HepG2 (cell line): ENCODE results near the gene CTNNBL1. TPM values are rescaled to one million over a fixed set of nuclear protein-coding genes. Genes with fewer than 3 reads are reported as not detected.
A peak's percentile ranks its signal among the peaks of the same experiment; 100 is the strongest.

Source experiments
- ATAC-seq: fragments of 200-7000 bp; cut with Tn5 transposase; 3 replicates; pipeline ENCODE4 v1.9.1; 2020; ENCODE audit warnings: mild to moderate bottlenecking, moderate library complexity
- BruUV-seq: library from RNA; stranded (reverse); fragments of 400-500 nt; replicated peaks from 2 replicates; lab custom pipeline; 2021; lab: Mats Ljungman, UMichigan
- CTCF ChIA-PET: fragments of 300-600 bp; formaldehyde crosslinking; extraction: SDS; loops from one replicate; lab custom pipeline; 2021; ENCODE audit warnings: low total read pairs, inconsistent platforms, low intra/inter-chr PET ratio; lab: Yijun Ruan, JAX
- POLR2A ChIA-PET: fragments of 350-600 bp; sonication (Branson Sonifier 250); formaldehyde crosslinking; loops from one replicate; lab custom pipeline; 2020; ENCODE audit warnings: antibody characterized with exemption, inconsistent platforms; lab: Yijun Ruan, JAX
- DNase-seq: peaks from one replicate; pipeline ENCODE4 v3.0.0-alpha.2; 2015; ENCODE audit warnings: low spot score
- FAIRE-seq: peaks from 3 replicates; lab custom pipeline; 2011; peaks lifted over from hg19 to GRCh38; lab: Jason Lieb, UNC
- H2AFZ ChIP-seq: one replicate; pipeline ENCODE4 v1.6.1; 2011; ENCODE audit warnings: low read length, inconsistent platforms
- H3K27ac ChIP-seq: fragments of 300-600 bp; 3 replicates; pipeline ENCODE4 v1.8.0; 2011; ENCODE audit warnings: mixed run types, mild to moderate bottlenecking, mixed read lengths, low read length, inconsistent platforms; ENCODE audit not compliant: insufficient read depth; ENCODE audit errors: extremely low read length
- H3K27me3 ChIP-seq, 2 experiments: fragments of 200-600 bp in 1 of 2; 2 replicates in 1 of 2; 3 replicates in 1 of 2; pipeline versions ENCODE4 v1.6.0 to v1.8.0; 2011; ENCODE audit warnings: low read length in 2 of 2, mild to moderate bottlenecking in 2 of 2, moderate library complexity in 2 of 2, inconsistent platforms in 1 of 2; ENCODE audit not compliant: insufficient read depth in 2 of 2, control insufficient read depth in 1 of 2
- H3K36me3 ChIP-seq, 2 experiments: fragments of 200-600 bp in 1 of 2; replicated peaks in 1 of 2; 2 replicates in 1 of 2; 3 replicates in 1 of 2; pipeline versions ENCODE4 v1.5.1 to v1.8.0; 2011; ENCODE audit warnings: low read length in 2 of 2, inconsistent platforms in 1 of 2; ENCODE audit not compliant: insufficient read depth in 2 of 2, control insufficient read depth in 1 of 2
- H3K4me1 ChIP-seq: 2 replicates; pipeline ENCODE4 v1.5.1; 2012; ENCODE audit warnings: low read length, inconsistent platforms; ENCODE audit not compliant: insufficient read depth
- H3K4me2 ChIP-seq: 2 replicates; pipeline ENCODE4 v1.6.0; 2011; ENCODE audit warnings: low read depth, low read length, inconsistent platforms
- H3K4me3 ChIP-seq, 3 experiments: fragments of 200-600 bp in 1 of 3; sonication (generic), shearing (Covaris generic) in 1 of 3; replicated peaks in 1 of 3; 2 replicates each; pipeline ENCODE4 v1.5.1; 2011 to 2016; ENCODE audit warnings: low read length in 3 of 3, inconsistent platforms in 2 of 3, low read depth in 2 of 3, mild to moderate bottlenecking in 2 of 3, control low read depth in 1 of 3, mixed read lengths in 1 of 3; ENCODE audit not compliant: insufficient read depth in 1 of 3
- H3K79me2 ChIP-seq: one replicate; pipeline ENCODE4 v1.6.1; 2011; ENCODE audit warnings: low read length, inconsistent platforms; ENCODE audit not compliant: insufficient read depth
- H3K9ac ChIP-seq: 2 replicates; pipeline ENCODE4 v1.6.0; 2011; ENCODE audit warnings: mild to moderate bottlenecking, low read depth, low read length, inconsistent platforms; ENCODE audit not compliant: insufficient read depth
- H3K9me3 ChIP-seq: 2 replicates; pipeline ENCODE4 v1.5.1; 2012; ENCODE audit warnings: mild to moderate bottlenecking, low read length
- H4K20me1 ChIP-seq: 2 replicates; pipeline ENCODE4 v1.6.0; 2011; ENCODE audit warnings: inconsistent platforms, mild to moderate bottlenecking, low read length, moderate library complexity; ENCODE audit not compliant: insufficient read depth
- ARID5B ChIP-seq: IDR thresholded peaks from 2 replicates; pipeline ENCODE4 v1.4.0; 2020; ENCODE audit warnings: mild to moderate bottlenecking, missing genetic modification reagents
- FLYWCH1 ChIP-seq: sonication (generic); formaldehyde crosslinking; IDR thresholded peaks from 2 replicates; pipeline ENCODE4 v1.8.1; 2023; ENCODE audit warnings: mild to moderate bottlenecking, missing genetic modification reagents
- GTF2F1 ChIP-seq: fragments of 150-350 bp; IDR thresholded peaks from 2 replicates; pipeline ENCODE4 v1.6.1; 2014; ENCODE audit warnings: low read length
- LCORL ChIP-seq, 2 experiments: fragments of 450-650 bp in 1 of 2; sonication (generic) in 1 of 2; formaldehyde crosslinking in 1 of 2; IDR thresholded peaks; 2 replicates each; pipeline versions ENCODE4 v1.5.0 to v1.6.1; 2017 to 2020; ENCODE audit warnings: antibody characterized with exemption in 1 of 2, missing genetic modification reagents in 1 of 2
- MYNN ChIP-seq: sonication (generic); formaldehyde crosslinking; IDR thresholded peaks from 2 replicates; pipeline ENCODE4 v1.4.0; 2020; ENCODE audit warnings: mild to moderate bottlenecking, low read depth, missing genetic modification reagents
- NFE2 ChIP-seq: sonication (generic); formaldehyde crosslinking; IDR thresholded peaks from 2 replicates; pipeline ENCODE4 v1.4.0; 2020; ENCODE audit warnings: missing genetic modification reagents
- ZNF101 ChIP-seq: sonication (generic); formaldehyde crosslinking; IDR thresholded peaks from 2 replicates; pipeline ENCODE4 v1.4.0; 2020; ENCODE audit warnings: mild to moderate bottlenecking, low read depth, missing genetic modification reagents, borderline replicate concordance
- ZNF24 ChIP-seq: fragments of 450-650 bp; IDR thresholded peaks from 2 replicates; pipeline ENCODE4 v1.6.1; 2017; ENCODE audit warnings: antibody characterized with exemption, mild to moderate bottlenecking
- WGBS: methylation state at CpG from one replicate; pipeline ENCODE4 v1.1.6; 2017; ENCODE audit warnings: low lambda C conversion rate; 5-methylcytosine and 5-hydroxymethylcytosine counted together
- in situ Hi-C: cut with HindIII; loops from 2 replicates; pipeline ENCODE4 v1.10.0; 2017; ENCODE audit warnings: low pct_unique_long_range_greater_than_20kb; ENCODE audit not compliant: extremely low pct_ligation_motif_present
- intact Hi-C: fragments of 100-400 bp; cut with micrococcal nuclease; formaldehyde crosslinking; loops from one replicate; pipeline ENCODE4 v1.10.0; 2022; ENCODE audit not compliant: unreplicated experiment
- polyA plus RNA-seq, 8 experiments: library from polyadenylated mRNA; depleted of rRNA in 3 of 8; stranded (reverse) in 7 of 8; unstranded in 1 of 8; fragments of >200 nt; fragmentation: Illumina TruSeq in 4 of 8; extraction: Trizol in 4 of 8; gene quantifications; 2 replicates each; pipeline versions ENCODE4 v1.2.1 to v1.2.3, GENCODE V29; 2011 to 2016; ENCODE audit warnings: low read depth in 4 of 8, missing spikeins in 1 of 8, mixed read lengths in 1 of 8; ENCODE audit not compliant: insufficient read depth in 1 of 8
- total RNA-seq, 5 experiments: library from RNA; depleted of rRNA; stranded (reverse); fragments of >200 nt; fragmentation: Illumina TruSeq; extraction: Trizol; gene quantifications; 2 replicates each; pipeline ENCODE4 v1.2.3, GENCODE V29; 2016; ENCODE audit warnings: low read depth in 1 of 5

Gene CTNNBL1
- total and polyA plus RNA-seq, 2 of the 13 experiments (the other 11 are each of a cell fraction or from before 2014, with no cell fraction given), result 49.3 to 94.6 TPM

- Histone ChIP-seq H3K4me2 (no peak overlapping the region), H3K27me3 (no peaks in the 10 kb centered on the region), H2AFZ (no peak overlapping the region), H3K27ac (no peak overlapping the region), H3K4me1 (peaks cover 41% of the 10 kb centered on the region), H3K9me3 (no peaks in the 10 kb centered on the region), H3K79me2 (peaks cover 71% of the 10 kb centered on the region), H3K9ac (no peak overlapping the region), H3K36me3 (0 out of 5 replicates have a peak, but pooled peaks cover 0 to 4% of the 10 kb centered on the region in 2 experiments), H4K20me1 (no peaks in the 10 kb centered on the region), H3K4me3 (no peak overlapping the region)
- POLR2A ChIA-PET, result no interaction called here
- TF ChIP-seq NFE2 (no peak), GTF2F1 (no peak), ZNF24 (no peak)
- CTCF ChIA-PET, result no interaction called here
- WGBS, result 95% methylated on average over 9 of the region's 9 CpGs
- ATAC-seq, result peak; percentile 53; the same call in 1 of the 3 replicates
- in situ Hi-C loops (no loop called here), intact Hi-C loops (no loop called here)
- BruUV-seq, result no TSS peak
- no peak for DNase-seq
- FAIRE-seq, result no peak
These were observed 18.4 kb downstream of the CTNNBL1 start for GRCh38 chr20:37711994-37712964.

- CTCF ChIA-PET, result no interaction called here
- DNase-seq (no peak), ATAC-seq (no peak), FAIRE-seq (no peak)
- Histone ChIP-seq H3K4me3 (no peak overlapping the region), H3K27ac (no peak overlapping the region), H3K9me3 (no peaks in the 10 kb centered on the region), H3K4me1 (peaks cover 42% of the 10 kb centered on the region), H2AFZ (no peak overlapping the region), H3K27me3 (no peaks in the 10 kb centered on the region), H3K4me2 (no peak overlapping the region), H4K20me1 (no peaks in the 10 kb centered on the region), H3K36me3 (0 out of 5 replicates have a peak, but pooled peaks cover 0 to 4% of the 10 kb centered on the region in 2 experiments), H3K79me2 (peaks cover 64% of the 10 kb centered on the region), H3K9ac (no peak overlapping the region)
- in situ Hi-C loops, result no loop called here
- intact Hi-C loops, result no loop called here
- WGBS, result 93% methylated on average over 4 of the region's 4 CpGs
- BruUV-seq, result no TSS peak
- TF ChIP-seq MYNN (no peak), LCORL (IDR thresholded peaks at IDR 0.05) (no peak), LCORL (CRISPR knock-in tag; IDR thresholded peaks at IDR 0.05) (no peak), FLYWCH1 (CRISPR knock-in tag) (no peak), ZNF101 (CRISPR knock-in tag) (no peak), ARID5B (CRISPR knock-in tag) (no peak)
- POLR2A ChIA-PET, result no interaction called here
These were observed 19.6 kb downstream of the CTNNBL1 start for GRCh38 chr20:37713396-37713795.
